Neuron (in vitro differentiated cells): Measurements from ENCODE around the gene MRGPRD.
"Not testable (repeated sequence)": the region's sequence is repeated elsewhere in the genome, so short reads cannot be mapped to it uniquely, and the experiment has no call there.

Experiments used
- H2AFZ ChIP-seq: one replicate; pipeline ENCODE4 v1.6.1; 2013; ENCODE audit warnings: low read depth, mild to moderate bottlenecking, inconsistent platforms, low read length, moderate library complexity
- H3K27me3 ChIP-seq: one replicate; pipeline ENCODE4 v1.6.1; 2013; ENCODE audit warnings: low read length; ENCODE audit not compliant: insufficient read depth
- H3K36me3 ChIP-seq: one replicate; pipeline ENCODE4 v1.6.1; 2013; ENCODE audit warnings: low read length; ENCODE audit not compliant: insufficient read depth
- H3K4me1 ChIP-seq: one replicate; pipeline ENCODE4 v1.6.1; 2013; ENCODE audit warnings: low read length; ENCODE audit not compliant: insufficient read depth
- H3K4me3 ChIP-seq: 2 replicates; pipeline ENCODE4 v1.5.1; 2013; ENCODE audit warnings: mild to moderate bottlenecking, low read length, moderate library complexity
- H3K9me3 ChIP-seq: one replicate; pipeline ENCODE4 v1.6.1; 2013; ENCODE audit warnings: low read length

MRGPRD gene

GRCh38 chr11:69002570-69003231 is 21.9 kb upstream of the MRGPRD start:
- no peak overlapping the region for H2AFZ ChIP-seq
- no peak overlapping the region for H3K4me3 ChIP-seq
- H3K4me1 ChIP-seq: no peaks in the 10 kb centered on the region
- H3K36me3 ChIP-seq: no peaks in the 10 kb centered on the region
- peaks cover 13% of the 10 kb centered on the region for H3K27me3 ChIP-seq
- H3K9me3 ChIP-seq: no peaks in the 10 kb centered on the region

DNA sequence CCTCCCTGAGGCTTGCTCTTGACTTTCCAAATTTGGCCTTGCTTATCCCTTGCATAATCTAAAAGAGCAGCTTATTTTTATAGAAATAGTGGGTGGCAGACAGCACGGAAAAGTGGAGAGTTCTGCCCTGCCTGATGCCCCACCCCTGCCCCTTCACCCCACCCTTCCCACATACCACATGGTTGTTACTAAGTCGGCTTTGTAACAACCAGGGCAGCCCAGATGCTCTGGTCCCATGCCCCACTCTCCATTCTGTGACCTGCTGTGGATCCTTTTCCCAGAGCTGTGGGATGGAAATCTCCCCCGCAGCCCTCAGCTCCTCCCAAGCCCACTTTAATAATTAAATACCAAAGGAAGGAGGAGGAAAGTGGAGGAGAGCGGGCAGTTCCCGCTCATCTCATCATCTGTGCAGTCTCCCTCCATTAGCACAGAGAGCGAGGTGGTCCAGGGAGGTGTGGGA is 21.4 kb upstream of the MRGPRD start:
- Histone ChIP-seq H2AFZ (no peak overlapping the region), H3K4me3 (no peak overlapping the region), H3K36me3 (no peaks in the 10 kb centered on the region), H3K27me3 (peaks cover 11% of the 10 kb centered on the region), H3K9me3 (no peaks in the 10 kb centered on the region), H3K4me1 (no peaks in the 10 kb centered on the region)

GRCh38 chr11:69001243-69002081 is 20.7 kb upstream of the MRGPRD start:
- Histone ChIP-seq H2AFZ (no peak overlapping the region), H3K4me3 (no peak overlapping the region), H3K27me3 (peaks cover 11% of the 10 kb centered on the region), H3K36me3 (no peaks in the 10 kb centered on the region), H3K4me1 (no peaks in the 10 kb centered on the region), H3K9me3 (no peaks in the 10 kb centered on the region)

DNA sequence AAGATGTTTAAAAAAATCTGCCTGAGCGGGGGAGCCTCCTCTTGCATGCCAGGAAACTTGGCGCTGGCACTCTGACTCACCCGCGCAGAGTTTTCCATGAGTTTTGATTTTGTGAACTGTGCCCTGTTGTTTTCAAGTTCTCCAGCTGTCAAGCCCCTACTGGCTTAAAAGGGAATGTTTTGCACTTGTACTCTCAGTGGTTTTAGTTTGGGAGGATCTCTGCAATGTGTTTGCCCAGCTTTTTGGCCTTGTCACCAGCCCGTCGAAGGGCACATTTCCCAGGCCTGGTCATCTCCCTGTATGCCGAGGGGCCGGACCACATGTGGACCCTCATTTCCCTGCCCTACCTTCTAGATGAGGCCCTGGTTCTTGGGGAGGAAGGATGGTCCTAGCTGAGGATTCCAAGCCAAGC is 20.1 kb upstream of the MRGPRD start:
- no peak overlapping the region for H3K4me3 ChIP-seq
- H3K4me1 ChIP-seq: no peaks in the 10 kb centered on the region
- peaks cover 16% of the 10 kb centered on the region for H3K27me3 ChIP-seq
- H3K36me3 ChIP-seq: no peaks in the 10 kb centered on the region
- H2AFZ ChIP-seq: no peak overlapping the region
- no peaks in the 10 kb centered on the region for H3K9me3 ChIP-seq

DNA sequence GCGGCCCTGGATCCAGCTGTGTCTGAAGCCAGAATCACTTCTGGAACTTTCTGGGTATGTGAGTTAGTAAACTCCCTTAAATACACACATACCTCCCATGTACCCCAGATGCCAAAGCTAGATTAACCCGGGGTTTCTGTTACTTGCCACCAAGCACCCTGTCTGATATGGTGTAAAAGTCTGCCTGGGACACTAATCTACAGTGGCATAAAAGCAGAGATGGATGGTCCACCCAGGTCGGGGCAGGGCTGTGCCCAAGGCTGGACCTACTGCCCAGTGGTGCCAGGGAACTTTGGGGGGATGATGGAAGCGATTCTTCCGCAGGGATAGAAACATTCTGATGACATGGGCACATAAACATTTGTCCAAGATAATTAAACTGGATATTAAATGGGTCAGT is 19.6 kb upstream of the MRGPRD start:
- Histone ChIP-seq H3K4me3 (no peak overlapping the region), H3K36me3 (no peaks in the 10 kb centered on the region), H3K9me3 (no peaks in the 10 kb centered on the region), H2AFZ (no peak overlapping the region), H3K4me1 (no peaks in the 10 kb centered on the region), H3K27me3 (peaks cover 17% of the 10 kb centered on the region)

DNA sequence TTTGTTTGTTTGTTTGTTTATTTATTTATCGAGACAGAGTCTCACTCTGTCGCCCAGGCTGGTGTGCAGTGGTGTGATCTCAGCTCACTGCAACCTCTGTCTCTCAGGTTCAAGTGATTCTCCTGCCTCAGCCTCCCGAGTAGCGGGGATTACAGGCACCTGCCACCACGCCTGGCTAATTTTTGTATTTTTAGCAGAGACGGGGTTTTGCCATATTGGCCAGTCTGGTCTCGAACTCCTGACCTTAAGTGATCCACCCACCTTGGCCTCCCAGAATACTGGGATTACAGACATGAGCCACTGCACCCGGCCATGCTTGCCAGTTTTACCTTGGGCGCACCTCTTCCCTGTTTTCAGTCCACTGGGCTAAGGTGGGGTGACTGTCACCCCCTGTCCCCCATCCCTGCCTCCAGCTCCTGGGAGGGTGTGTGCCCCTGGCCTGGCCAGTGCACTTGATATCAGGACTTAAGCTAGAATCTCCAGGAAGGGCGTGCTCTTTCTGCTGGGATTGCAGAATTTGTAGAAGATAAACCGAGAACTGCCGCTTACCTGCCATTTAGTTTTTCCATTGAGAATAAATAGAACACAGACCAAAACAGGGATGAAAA is 19.1 kb upstream of the MRGPRD start:
- not testable (repeated sequence) for H3K4me1 ChIP-seq, H3K9me3 ChIP-seq, H2AFZ ChIP-seq, H3K4me3 ChIP-seq, H3K36me3 ChIP-seq
- peaks cover 17% of the 10 kb centered on the region for H3K27me3 ChIP-seq

DNA sequence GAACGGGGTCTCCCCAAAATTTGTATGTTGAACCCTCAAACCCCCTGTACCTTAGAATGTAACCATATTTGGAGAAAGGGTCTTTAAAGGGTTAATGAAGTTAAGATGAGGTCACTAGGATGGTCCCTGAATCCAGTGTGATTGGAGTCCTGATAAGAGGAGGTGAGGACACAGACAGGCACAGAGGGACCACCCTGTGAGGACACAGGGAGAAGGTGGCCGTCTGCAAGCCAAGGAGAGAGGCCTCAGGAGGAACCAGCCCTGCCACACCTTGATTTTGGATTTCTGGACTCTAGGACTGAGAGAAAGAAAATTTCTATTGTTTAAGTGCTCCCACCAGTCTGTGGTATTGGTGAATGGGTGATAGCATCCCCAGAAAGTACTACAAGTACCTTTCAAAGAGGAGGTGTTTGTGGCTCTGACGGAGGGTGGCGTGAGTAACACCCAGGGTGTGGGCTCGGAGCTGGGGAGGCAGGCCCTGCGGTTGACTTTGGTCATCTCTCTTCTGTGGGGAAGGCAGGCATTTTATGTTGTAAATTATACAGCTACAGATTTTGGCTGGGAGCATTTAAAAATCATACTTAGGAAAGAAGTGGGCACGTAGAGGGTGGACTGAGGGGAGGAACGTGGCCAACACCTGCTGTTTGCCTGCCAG is 18.4 kb upstream of the MRGPRD start:
- Histone ChIP-seq H3K4me3 (no peak overlapping the region), H3K4me1 (no peaks in the 10 kb centered on the region), H3K9me3 (no peaks in the 10 kb centered on the region), H3K36me3 (no peaks in the 10 kb centered on the region), H2AFZ (no peak overlapping the region), H3K27me3 (peaks cover 17% of the 10 kb centered on the region)

GRCh38 chr11:68998390-68998911 is 17.7 kb upstream of the MRGPRD start:
- Histone ChIP-seq H3K9me3 (no peaks in the 10 kb centered on the region), H3K4me1 (no peaks in the 10 kb centered on the region), H3K4me3 (no peak overlapping the region), H3K27me3 (peaks cover 20% of the 10 kb centered on the region), H2AFZ (no peak overlapping the region), H3K36me3 (no peaks in the 10 kb centered on the region)

- Histone ChIP-seq H3K36me3 (no peaks in the 10 kb centered on the region), H3K4me1 (no peaks in the 10 kb centered on the region), H2AFZ (no peak overlapping the region), H3K9me3 (no peaks in the 10 kb centered on the region), H3K4me3 (no peak overlapping the region), H3K27me3 (peaks cover 22% of the 10 kb centered on the region)
Observed at GRCh38 chr11:68997995-68998348, 17.2 kb upstream of the MRGPRD start.

GRCh38 chr11:68997124-68997994 is 16.6 kb upstream of the MRGPRD start:
- Histone ChIP-seq H3K4me1 (no peaks in the 10 kb centered on the region), H3K36me3 (no peaks in the 10 kb centered on the region), H3K27me3 (peaks cover 25% of the 10 kb centered on the region), H3K9me3 (no peaks in the 10 kb centered on the region), H2AFZ (no peak overlapping the region), H3K4me3 (no peak overlapping the region)

- H3K4me3 ChIP-seq: no peak overlapping the region
- H3K27me3 ChIP-seq: peaks cover 24% of the 10 kb centered on the region
- H3K36me3 ChIP-seq: no peaks in the 10 kb centered on the region
- H3K4me1 ChIP-seq: no peaks in the 10 kb centered on the region
- no peak overlapping the region for H2AFZ ChIP-seq
- no peaks in the 10 kb centered on the region for H3K9me3 ChIP-seq
Observed at GRCh38 chr11:68996376-68997123, 15.8 kb upstream of the MRGPRD start.

- Histone ChIP-seq H3K4me1 (no peaks in the 10 kb centered on the region), H2AFZ (no peak overlapping the region), H3K36me3 (no peaks in the 10 kb centered on the region), H3K27me3 (peaks cover 27% of the 10 kb centered on the region), H3K4me3 (no peak overlapping the region), H3K9me3 (no peaks in the 10 kb centered on the region)
Observed at GRCh38 chr11:68994894-68995285, 14.1 kb upstream of the MRGPRD start.
